Hematopoietic multipotent progenitor cell treated with erythropoietin and hydrocortisone succinate and interleukin-3 and kit ligand, for 17 days (in vitro differentiated cells): ENCODE data around the gene USP7.
"Not testable (repeated sequence)": the region's sequence is repeated elsewhere in the genome, so short reads cannot be mapped to it uniquely, and the experiment has no call there.

Experiments used
- DNase-seq: peaks from one replicate; pipeline ENCODE4 v3.0.0-alpha.2; 2015; ENCODE audit warnings: low spot score

The USP7 gene

DNA sequence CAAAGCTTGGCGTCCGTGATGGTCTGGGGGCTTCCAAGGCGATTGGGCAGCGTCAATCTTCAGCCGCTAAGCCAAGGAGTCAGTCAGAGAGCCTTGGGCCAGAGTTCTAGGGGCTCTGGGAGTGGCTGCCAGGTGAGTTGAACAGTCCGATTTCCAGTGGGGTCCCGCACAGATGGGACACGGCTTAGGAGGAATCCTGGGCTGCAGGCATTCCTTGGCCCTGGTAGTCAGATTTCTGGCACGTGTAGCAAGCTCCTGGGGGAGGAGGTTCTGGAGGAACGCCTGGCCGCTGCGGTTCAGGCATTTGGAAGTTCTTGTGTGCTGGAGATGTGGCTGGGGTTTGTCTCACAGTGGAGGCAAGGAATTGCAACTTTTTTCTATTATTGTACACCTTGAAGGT lies 120.4 kb downstream of the USP7 start:
- not testable (repeated sequence) for DNase-seq
